Lower leg skin (tissue), 4 donors: ENCODE results near the gene COX19. TPM values are rescaled to one million over a fixed set of nuclear protein-coding genes. Genes with fewer than 3 reads are reported as not detected.

Experiments
- DNase-seq, 2 donors: peaks; one replicate each; pipeline ENCODE4 v3.0.0-alpha.2; 2019; ENCODE audit warnings: low spot score in 2 of 2
- H3K4me3 ChIP-seq: fragments of 200-600 bp; sonication (generic); 2 replicates; pipeline ENCODE4 v1.5.1; 2017; ENCODE audit warnings: mild to moderate bottlenecking, low read depth; ENCODE audit not compliant: poor library complexity, severe bottlenecking
- POLR2A ChIP-seq, 2 donors: fragments of 450-650 bp; IDR thresholded peaks; one replicate each; pipeline ENCODE4 v1.6.1; 2016 to 2017; ENCODE audit warnings: antibody characterized with exemption in 2 of 2, mild to moderate bottlenecking in 1 of 2, moderate library complexity in 1 of 2
- WGBS, 2 donors: methylation state at CpG; one replicate each; pipeline ENCODE4 v1.1.5; 2018; 5-methylcytosine and 5-hydroxymethylcytosine counted together
- intact Hi-C: fragments of 100-400 bp; cut with DNase I; formaldehyde crosslinking; loops from one replicate; pipeline ENCODE4 v1.15.0; 2023; ENCODE audit warnings: low total_unique reads
- total RNA-seq, 4 donors: library from RNA; depleted of rRNA; stranded (reverse); fragments of >200 nt; gene quantifications; one replicate each; pipeline ENCODE4 v1.1.0, GENCODE V29; 2016
- TF ChIP-seq, protein P1 (sequence below), 3 donors: fragments of 450-650 bp; IDR thresholded peaks; one replicate each; pipeline ENCODE4 v1.5.1; 2016; ENCODE audit warnings: antibody characterized with exemption in 3 of 3, mild to moderate bottlenecking in 3 of 3, moderate library complexity in 2 of 3

COX19 gene
- total RNA-seq, 4 donors from 2014 or later = 13.0 to 25.1 (median 15.1) TPM

DNA sequence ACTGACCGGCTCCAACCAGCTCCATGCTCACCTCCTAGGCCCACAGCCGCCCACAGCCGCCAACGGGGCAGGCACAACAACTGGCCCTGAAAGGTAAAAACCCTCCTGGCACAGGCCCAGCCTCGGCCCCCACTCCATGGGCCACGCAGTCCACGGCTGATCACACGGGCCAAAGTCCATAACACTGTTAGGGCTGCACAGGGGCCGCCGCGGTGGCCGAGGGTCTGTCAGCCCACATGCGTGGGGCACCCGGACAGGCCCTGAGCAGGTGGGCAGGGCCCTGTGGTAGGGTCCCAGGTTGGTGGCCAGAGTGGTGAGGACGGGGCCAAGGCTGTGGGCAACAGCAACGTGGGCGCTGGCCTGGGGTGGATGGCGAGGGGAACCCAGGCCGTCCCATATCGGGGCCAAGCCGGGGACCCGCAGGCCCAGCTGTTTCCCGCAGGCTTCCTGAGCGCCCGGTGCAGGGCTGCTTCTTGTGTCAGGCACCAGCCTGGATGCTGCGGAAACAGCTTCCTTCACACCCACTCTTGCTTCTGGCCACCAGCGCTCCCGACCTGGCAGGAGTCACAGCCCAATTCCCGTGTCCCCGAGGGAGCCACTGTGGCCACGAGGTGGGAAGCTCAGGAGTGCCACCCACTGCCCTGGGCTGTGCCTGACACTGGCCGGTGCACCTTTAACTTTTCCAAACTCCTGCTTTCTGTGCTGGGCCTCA, 36.8 kb upstream of the COX19 start:
- WGBS, 2 donors = 70 to 81% methylated on average over 27 to 28 of the region's 32 CpGs
- H3K4me3 ChIP-seq = no peak overlapping the region
- no peak for DNase-seq
- intact Hi-C loops = no loop called here
- no peak for TF ChIP-seq POLR2A (IDR thresholded peaks at IDR 0.05)
- TF ChIP-seq, protein P1, sequence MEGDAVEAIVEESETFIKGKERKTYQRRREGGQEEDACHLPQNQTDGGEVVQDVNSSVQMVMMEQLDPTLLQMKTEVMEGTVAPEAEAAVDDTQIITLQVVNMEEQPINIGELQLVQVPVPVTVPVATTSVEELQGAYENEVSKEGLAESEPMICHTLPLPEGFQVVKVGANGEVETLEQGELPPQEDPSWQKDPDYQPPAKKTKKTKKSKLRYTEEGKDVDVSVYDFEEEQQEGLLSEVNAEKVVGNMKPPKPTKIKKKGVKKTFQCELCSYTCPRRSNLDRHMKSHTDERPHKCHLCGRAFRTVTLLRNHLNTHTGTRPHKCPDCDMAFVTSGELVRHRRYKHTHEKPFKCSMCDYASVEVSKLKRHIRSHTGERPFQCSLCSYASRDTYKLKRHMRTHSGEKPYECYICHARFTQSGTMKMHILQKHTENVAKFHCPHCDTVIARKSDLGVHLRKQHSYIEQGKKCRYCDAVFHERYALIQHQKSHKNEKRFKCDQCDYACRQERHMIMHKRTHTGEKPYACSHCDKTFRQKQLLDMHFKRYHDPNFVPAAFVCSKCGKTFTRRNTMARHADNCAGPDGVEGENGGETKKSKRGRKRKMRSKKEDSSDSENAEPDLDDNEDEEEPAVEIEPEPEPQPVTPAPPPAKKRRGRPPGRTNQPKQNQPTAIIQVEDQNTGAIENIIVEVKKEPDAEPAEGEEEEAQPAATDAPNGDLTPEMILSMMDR (IDR thresholded peaks at IDR 0.05) = no peak

GRCh38 chr7:1011297-1012003, 36.1 kb upstream of the COX19 start:
- intact Hi-C loops = no loop called here
- H3K4me3 ChIP-seq = no peak overlapping the region
- no peak for TF ChIP-seq POLR2A (IDR thresholded peaks at IDR 0.05)
- TF ChIP-seq, protein P1 (IDR thresholded peaks at IDR 0.05) = no peak
- 79% methylated on average over 12 of the region's 13 CpGs for WGBS, 2 donors
- no peak for DNase-seq

GRCh38 chr7:1010226-1010625, 34.9 kb upstream of the COX19 start:
- 80 to 82% methylated on average over 9 to 13 of the region's 13 CpGs for WGBS, 2 donors
- intact Hi-C loops = no loop called here
- H3K4me3 ChIP-seq = no peak overlapping the region
- DNase-seq = no peak
- no peak for TF ChIP-seq POLR2A (IDR thresholded peaks at IDR 0.05)
- TF ChIP-seq, protein P1 (IDR thresholded peaks at IDR 0.05) = no peak

DNA sequence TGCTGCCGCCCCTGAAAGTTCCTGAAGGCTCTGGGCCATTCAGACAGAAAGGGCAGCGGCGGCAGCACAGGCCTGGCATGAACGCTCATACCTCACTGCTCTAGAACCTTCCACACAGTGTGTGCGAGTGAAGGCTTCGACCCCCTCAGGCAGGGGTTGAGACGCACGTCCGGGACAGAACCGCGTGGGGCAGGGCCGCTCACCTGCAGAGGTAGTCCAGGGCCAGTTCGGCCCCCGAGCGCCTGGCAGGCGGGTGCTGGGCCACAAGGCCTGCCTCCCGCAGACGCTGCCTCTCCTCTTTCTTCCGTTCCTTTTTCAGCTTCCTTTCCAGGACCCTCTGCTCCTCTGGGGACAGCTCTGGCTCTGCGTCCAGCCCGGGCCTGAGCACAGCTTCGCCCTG, 34.4 kb upstream of the COX19 start:
- H3K4me3 ChIP-seq = no peak overlapping the region
- TF ChIP-seq, protein P1 (IDR thresholded peaks at IDR 0.05) = no peak
- TF ChIP-seq POLR2A (IDR thresholded peaks at IDR 0.05) = no peak
- 96% methylated on average over 15 to 19 of the region's 22 CpGs for WGBS, 2 donors
- DNase-seq = no peak
- intact Hi-C loops = no loop called here

- DNase-seq = no peak
- TF ChIP-seq, protein P1 (IDR thresholded peaks at IDR 0.05) = no peak
- TF ChIP-seq POLR2A (IDR thresholded peaks at IDR 0.05) = no peak
- intact Hi-C loops = no loop called here
- no peak overlapping the region for H3K4me3 ChIP-seq
- WGBS, 2 donors = 94 to 95% methylated on average over 37 of the region's 37 CpGs
Measured at GRCh38 chr7:1008733-1009363, 33.5 kb upstream of the COX19 start.
